ENCODE results near the gene BACE2.

Gene BACE2

GRCh38 chr21:41180752-41181151 lies 12.8 kb downstream of the BACE2 start:
- FAIRE-seq (no peak), DNase-seq (ENCODE audit: insufficient read length, low spot score) (no peak)
- no peak for TF ChIP-seq CTCF (IDR thresholded peaks at IDR 0.05; ENCODE audit: insufficient read depth, missing control alignments)

DNA sequence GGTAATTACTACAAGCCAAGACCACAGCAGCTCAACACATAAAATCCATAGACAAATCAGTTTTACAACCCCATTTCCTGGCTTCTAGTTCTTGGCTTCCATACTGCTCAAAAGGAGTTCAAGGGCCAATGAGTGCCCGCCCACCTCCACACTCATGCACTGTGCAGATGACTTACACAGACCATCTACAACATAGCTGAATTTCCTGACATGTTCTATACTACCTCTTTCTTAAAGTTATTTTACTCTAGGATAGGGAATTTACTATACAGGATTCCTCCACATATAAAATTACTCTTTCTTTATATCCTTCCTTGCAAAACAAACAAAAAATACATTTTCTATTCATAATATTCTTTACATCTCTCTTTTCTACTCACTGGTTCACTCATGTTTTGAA lies 14.6 kb downstream of the BACE2 start:
- FAIRE-seq (no peak), DNase-seq (ENCODE audit: insufficient read length, low spot score) (no peak)
- no peak for TF ChIP-seq CTCF (IDR thresholded peaks at IDR 0.05; ENCODE audit: insufficient read depth, missing control alignments)

DNA sequence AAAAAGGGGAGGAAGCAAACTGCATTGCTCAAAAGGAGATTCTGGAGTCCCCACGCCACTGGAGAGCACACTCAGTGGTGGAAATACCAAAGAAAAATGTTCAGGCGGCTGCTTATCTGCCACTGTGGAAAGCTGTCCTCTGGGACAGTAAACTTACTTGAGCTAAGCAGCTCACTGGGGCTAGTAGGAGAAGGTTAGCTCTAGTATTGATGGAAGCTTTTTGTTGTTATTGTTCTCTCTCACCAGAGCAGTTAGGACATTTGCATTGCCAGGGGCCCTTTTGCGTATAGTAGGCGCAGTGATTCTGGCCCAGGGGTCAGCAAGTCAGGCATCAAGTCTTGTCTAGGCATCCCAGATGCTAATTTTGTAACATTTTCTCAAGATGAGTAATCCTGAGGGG lies 15.6 kb downstream of the BACE2 start:
- DNase-seq (ENCODE audit: insufficient read length, low spot score) (no peak), FAIRE-seq (no peak)
- TF ChIP-seq CTCF (IDR thresholded peaks at IDR 0.05; ENCODE audit: insufficient read depth, missing control alignments) = no peak

GRCh38 chr21:41185802-41186201 lies 17.8 kb downstream of the BACE2 start:
- no peak for FAIRE-seq
- no peak for TF ChIP-seq CTCF (IDR thresholded peaks at IDR 0.05; ENCODE audit: insufficient read depth, missing control alignments)
- DNase-seq (ENCODE audit: insufficient read length, low spot score) = no peak

DNA sequence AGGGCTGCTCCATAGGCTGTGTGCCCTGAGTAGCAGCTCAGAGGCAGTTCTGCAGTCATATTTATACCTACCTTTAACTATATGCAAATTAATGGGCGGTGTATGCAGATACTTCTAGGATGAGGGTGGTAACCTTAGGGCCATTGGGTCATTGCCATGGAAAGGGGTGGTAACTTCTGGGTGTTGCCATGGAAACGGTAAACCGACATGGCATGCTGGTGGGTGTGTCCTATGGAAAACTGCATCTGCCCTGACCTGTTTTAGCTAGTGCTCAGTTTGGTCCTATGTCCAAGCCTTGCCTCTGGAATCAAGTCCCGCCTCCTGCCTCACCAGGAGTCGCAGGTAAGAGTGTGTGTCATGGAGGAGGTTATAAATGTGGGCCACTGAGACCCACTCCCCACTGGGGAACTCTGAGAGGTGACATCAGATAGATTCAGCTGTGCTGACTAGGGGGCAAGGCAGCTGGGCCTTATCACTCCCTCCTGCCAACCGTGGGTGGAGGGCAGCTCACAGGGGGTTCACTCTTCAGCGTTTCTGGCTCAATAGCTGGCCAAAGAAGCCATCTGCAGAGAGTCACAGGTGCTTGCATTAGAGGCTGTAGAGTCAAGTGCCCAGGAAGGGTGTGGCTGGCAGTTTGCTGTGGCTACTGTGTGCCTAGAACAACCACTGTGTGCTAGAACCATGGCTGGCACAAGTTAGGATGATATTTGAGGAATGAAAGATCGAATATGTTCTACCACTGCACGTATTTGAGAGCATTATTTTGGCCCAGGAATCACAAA lies 19.0 kb downstream of the BACE2 start:
- TF ChIP-seq CTCF (IDR thresholded peaks at IDR 0.05; ENCODE audit: insufficient read depth, missing control alignments) = no peak
- no peak for FAIRE-seq
- DNase-seq (ENCODE audit: insufficient read length, low spot score) = no peak

GRCh38 chr21:41187537-41188025 lies 19.6 kb downstream of the BACE2 start:
- FAIRE-seq (no peak), DNase-seq (ENCODE audit: insufficient read length, low spot score) (no peak)
- no peak for TF ChIP-seq CTCF (IDR thresholded peaks at IDR 0.05; ENCODE audit: insufficient read depth, missing control alignments)

- FAIRE-seq = no peak
- no peak for DNase-seq (ENCODE audit: insufficient read length, low spot score)
- no peak for TF ChIP-seq CTCF (IDR thresholded peaks at IDR 0.05; ENCODE audit: insufficient read depth, missing control alignments)
Measured at GRCh38 chr21:41188486-41189149, 20.7 kb downstream of the BACE2 start.
